CD4-positive, alpha-beta T cell (primary cell): Measurements from ENCODE around the gene PTX4. TPM values are rescaled to one million over a fixed set of nuclear protein-coding genes. Genes with fewer than 3 reads are reported as not detected.

Experiments used
- ATAC-seq: fragments of 200-7000 bp; cut with Tn5 transposase; one replicate; pipeline ENCODE4 v1.10.0; 2022; ENCODE audit warnings: mild to moderate bottlenecking; ENCODE audit not compliant: poor library complexity
- CTCF ChIA-PET: fragments of 350-600 bp; sonication (Branson Sonifier 250); formaldehyde crosslinking; loops from one replicate; lab custom pipeline; 2021; ENCODE audit warnings: antibody characterized with exemption, inconsistent platforms; lab: Charles Lee
- POLR2A ChIA-PET: fragments of 350-600 bp; sonication (Branson Sonifier 250); formaldehyde crosslinking; loops from one replicate; lab custom pipeline; 2021; ENCODE audit warnings: antibody characterized with exemption, inconsistent platforms; lab: Charles Lee
- DNase-seq, 14 experiments: peaks; one replicate each; pipeline ENCODE4 v3.0.0-alpha.2; 2013 to 2020; ENCODE audit warnings: mixed read lengths in 2 of 14
- H3K27ac ChIP-seq, 2 donors: one replicate each; pipeline versions ENCODE4 v1.5.1 to v1.7.0; 2013; ENCODE audit warnings: low read length in 2 of 2, low read depth in 1 of 2, mild to moderate bottlenecking in 1 of 2
- H3K27me3 ChIP-seq, 2 experiments: 1 replicate in 1 of 2; 2 replicates in 1 of 2; pipeline versions ENCODE4 v1.6.1 to v1.7.0; 2013; ENCODE audit warnings: low read length in 2 of 2, control low read depth in 1 of 2, mild to moderate bottlenecking in 1 of 2, moderate library complexity in 1 of 2; ENCODE audit not compliant: insufficient read depth in 2 of 2, control insufficient read depth in 1 of 2
- H3K36me3 ChIP-seq: one replicate; pipeline ENCODE4 v1.6.1; 2013; ENCODE audit warnings: low read length, control low read depth; ENCODE audit not compliant: insufficient read depth
- H3K4me1 ChIP-seq: one replicate; pipeline ENCODE4 v1.6.1; 2013; ENCODE audit warnings: low read length, control low read depth; ENCODE audit not compliant: insufficient read depth
- H3K4me3 ChIP-seq: one replicate; pipeline ENCODE4 v1.5.1; 2013; ENCODE audit warnings: mild to moderate bottlenecking, low read length, moderate library complexity
- H3K9me3 ChIP-seq, 2 experiments: 1 replicate in 1 of 2; 2 replicates in 1 of 2; pipeline versions ENCODE4 v1.6.1 to v1.7.0; 2013; ENCODE audit warnings: low read length in 2 of 2, mild to moderate bottlenecking in 2 of 2, control low read depth in 1 of 2, moderate library complexity in 1 of 2; ENCODE audit not compliant: control insufficient read depth in 1 of 2, insufficient read depth in 1 of 2
- H3K27ac Mint-ChIP-seq: one replicate; pipeline ENCODE4 v1.8.0; 2020; ENCODE audit warnings: mixed read lengths
- H3K27me3 Mint-ChIP-seq: one replicate; pipeline ENCODE4 v1.8.0; 2021; ENCODE audit warnings: mixed read lengths
- H3K36me3 Mint-ChIP-seq: one replicate; pipeline ENCODE4 v1.8.0; 2021; ENCODE audit warnings: low read depth, mixed read lengths
- H3K4me1 Mint-ChIP-seq: one replicate; pipeline ENCODE4 v1.8.0; 2021; ENCODE audit warnings: low read depth, mixed read lengths
- H3K4me3 Mint-ChIP-seq: one replicate; pipeline ENCODE4 v1.8.0; 2020; ENCODE audit warnings: mild to moderate bottlenecking, mixed read lengths
- H3K9me3 Mint-ChIP-seq: one replicate; pipeline ENCODE4 v1.8.0; 2020; ENCODE audit warnings: mixed read lengths
- CTCF ChIP-seq: fragments of 200-600 bp; IDR thresholded peaks from one replicate; pipeline ENCODE4 v1.8.0; 2022; ENCODE audit warnings: antibody characterized with exemption, mild to moderate bottlenecking
- intact Hi-C, 2 experiments: fragments of 100-400 bp; cut with DNase I in 1 of 2; cut with micrococcal nuclease in 1 of 2; formaldehyde crosslinking; loops; one replicate each; pipeline versions ENCODE4 v1.15.1 to v1.9.0; 2023 to 2025; cut with DNase I, micrococcal nuclease
- total RNA-seq, 174 experiments: library from RNA in 2 of 174; stranded (reverse) in 2 of 174; gene quantifications; one replicate each; pipeline ENCODE4 v1.2.3 and lab custom pipeline; 2021 to 2026

The PTX4 gene
- total RNA-seq, 2 experiments from 2014 or later = not detected

GRCh38 chr16:1458977-1459341, 29.8 kb downstream of the PTX4 start:
- ChIA-PET CTCF (no interaction called here), POLR2A (no interaction called here)
- no peak overlapping the region for H3K4me3 ChIP-seq
- no peaks in the 10 kb centered on the region for H3K27me3 ChIP-seq
- H3K36me3 ChIP-seq = peaks cover 59% of the 10 kb centered on the region
- H3K4me1 ChIP-seq = no peaks in the 10 kb centered on the region
- intact Hi-C loops = no loop called here
- no peak for ATAC-seq
- H3K27ac ChIP-seq = no peak overlapping the region
- peaks cover 28% of the 10 kb centered on the region for H3K36me3 Mint-ChIP-seq
- no peaks in the 10 kb centered on the region for H3K27me3 Mint-ChIP-seq
- no peaks in the 10 kb centered on the region for H3K9me3 Mint-ChIP-seq
- TF ChIP-seq CTCF = no peak
- no peak overlapping the region for H3K4me3 Mint-ChIP-seq
- no peaks in the 10 kb centered on the region for H3K4me1 Mint-ChIP-seq
- no peak overlapping the region for H3K27ac Mint-ChIP-seq
- no peak for DNase-seq
- H3K9me3 ChIP-seq = no peaks in the 10 kb centered on the region

GRCh38 chr16:1458336-1458976, 30.3 kb downstream of the PTX4 start:
- no peak overlapping the region for H3K4me3 ChIP-seq
- H3K27me3 ChIP-seq = no peaks in the 10 kb centered on the region
- H3K4me3 Mint-ChIP-seq = no peak overlapping the region
- no peaks in the 10 kb centered on the region for H3K9me3 Mint-ChIP-seq
- peaks cover 64% of the 10 kb centered on the region for H3K36me3 ChIP-seq
- H3K36me3 Mint-ChIP-seq = peaks cover 28% of the 10 kb centered on the region
- no peaks in the 10 kb centered on the region for H3K27me3 Mint-ChIP-seq
- CTCF ChIA-PET = no interaction called here
- intact Hi-C loops = no loop called here
- no peak for TF ChIP-seq CTCF
- DNase-seq (no peak), ATAC-seq (no peak)
- H3K27ac ChIP-seq = peak overlapping the region in 1 of 2 donors; percentile 13
- POLR2A ChIA-PET = no interaction called here
- H3K27ac Mint-ChIP-seq = no peak overlapping the region
- H3K4me1 ChIP-seq = no peaks in the 10 kb centered on the region
- no peaks in the 10 kb centered on the region for H3K4me1 Mint-ChIP-seq
- no peaks in the 10 kb centered on the region for H3K9me3 ChIP-seq

- Mint-ChIP-seq H3K27ac (no peak overlapping the region), H3K27me3 (no peaks in the 10 kb centered on the region), H3K4me3 (no peak overlapping the region), H3K9me3 (no peaks in the 10 kb centered on the region), H3K4me1 (no peaks in the 10 kb centered on the region), H3K36me3 (peaks cover 28% of the 10 kb centered on the region)
- no peak for DNase-seq
- no peak for ATAC-seq
- peak overlapping the region in 1 of 2 donors; percentile 13 for H3K27ac ChIP-seq
- no peaks in the 10 kb centered on the region for H3K4me1 ChIP-seq
- H3K9me3 ChIP-seq = no peaks in the 10 kb centered on the region
- H3K4me3 ChIP-seq = no peak overlapping the region
- intact Hi-C loops = no loop called here
- no peaks in the 10 kb centered on the region for H3K27me3 ChIP-seq
- peaks cover 70% of the 10 kb centered on the region for H3K36me3 ChIP-seq
- ChIA-PET CTCF (no interaction called here), POLR2A (no interaction called here)
- TF ChIP-seq CTCF = no peak
Measured at GRCh38 chr16:1457489-1458245, 31.1 kb downstream of the PTX4 start.
